ENCODE data around the gene RAE1.

Gene RAE1

DNA sequence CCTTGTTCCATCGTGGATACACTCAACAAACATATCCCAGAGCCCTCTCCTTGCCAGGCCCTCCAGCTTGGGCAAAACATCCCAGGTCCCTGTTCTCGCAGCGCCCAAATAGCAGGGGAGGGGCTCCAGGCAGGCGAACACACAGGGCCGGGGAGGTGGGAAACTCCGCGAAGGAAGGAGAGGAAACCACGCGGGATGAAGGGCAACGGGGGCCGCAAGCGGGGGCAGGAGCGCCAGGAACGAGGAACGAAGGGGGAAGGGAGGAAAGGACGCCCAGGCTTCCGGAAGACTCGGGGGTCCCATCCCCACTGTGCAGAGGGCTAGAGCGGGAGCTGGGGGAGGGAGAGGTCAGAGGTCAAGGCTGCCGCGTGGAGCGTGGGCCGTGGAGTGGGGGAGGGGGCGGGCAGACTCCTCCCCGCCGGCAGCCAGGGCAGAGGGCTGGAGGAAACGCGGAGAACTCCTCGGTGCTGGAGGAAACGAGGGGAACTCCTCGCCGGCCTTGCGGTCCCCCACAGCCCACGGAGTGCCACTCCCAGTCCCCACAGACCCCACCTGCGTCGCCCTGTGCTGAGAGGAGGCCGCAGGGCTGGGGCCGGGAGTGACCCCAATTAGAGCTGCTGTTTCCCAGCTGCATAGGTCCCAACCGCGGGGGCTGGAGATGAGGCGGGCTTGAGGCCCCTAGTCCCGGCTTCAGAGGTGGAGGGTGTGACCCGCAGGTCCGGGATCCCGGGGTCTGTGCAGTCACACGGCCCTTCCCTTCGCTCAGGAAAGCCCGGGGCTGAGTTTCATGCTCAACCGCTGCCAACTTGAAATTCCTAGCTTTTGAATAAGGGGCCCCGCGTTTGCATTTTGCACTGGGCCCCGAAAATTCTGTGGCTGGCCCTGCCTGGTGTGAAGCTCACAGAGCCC lies 38.9 kb downstream of the RAE1 start:
- DNase-seq, result no peak

DNA sequence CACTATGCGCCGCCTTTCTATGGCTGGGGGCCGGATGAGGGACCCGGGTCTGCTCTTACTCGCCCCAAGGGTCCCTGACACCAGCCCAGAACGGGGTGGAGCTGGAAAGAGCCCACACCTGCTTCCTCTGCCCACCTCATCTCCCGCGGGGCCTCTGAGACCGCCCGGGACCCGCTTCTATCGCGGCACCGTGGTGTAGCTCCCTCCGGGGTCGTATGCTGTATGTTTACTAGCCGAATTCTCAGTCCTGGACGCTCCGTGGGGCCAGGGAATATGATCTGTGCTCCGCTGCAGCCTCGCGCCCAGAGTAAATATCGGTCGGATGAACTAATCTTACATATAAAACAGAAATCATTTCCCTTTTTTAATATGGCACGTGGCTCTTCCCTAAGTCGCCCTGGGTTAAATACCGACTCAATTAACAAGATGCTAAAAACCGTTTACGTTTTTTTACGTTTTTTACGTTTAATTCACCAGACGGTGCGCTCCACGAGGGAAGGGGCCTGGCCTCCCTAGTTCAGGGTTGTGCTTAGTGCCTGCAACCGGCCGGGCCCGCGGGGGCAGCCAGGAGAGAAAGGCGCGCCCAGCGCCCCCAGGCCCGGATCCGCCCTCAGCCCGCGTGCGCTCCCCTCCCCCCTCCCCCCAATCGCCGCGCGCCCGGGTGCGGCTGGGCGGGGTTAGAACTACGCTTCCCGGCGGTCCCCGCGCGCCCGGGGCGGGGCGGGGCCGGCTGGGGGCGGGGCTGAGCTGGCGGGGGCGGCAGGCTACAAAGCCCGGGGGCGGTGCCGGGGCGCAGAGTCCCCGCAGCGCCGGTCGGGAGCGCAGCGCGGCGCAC lies 39.8 kb downstream of the RAE1 start, which contains the start of gene RBM38:
Gene RBM38, plus strand, starts transcription at position 793 of the 835 bp plus-strand sequence. CDS start 186 bp downstream, outside the sequence.
- DNase-seq, result no peak

DNA sequence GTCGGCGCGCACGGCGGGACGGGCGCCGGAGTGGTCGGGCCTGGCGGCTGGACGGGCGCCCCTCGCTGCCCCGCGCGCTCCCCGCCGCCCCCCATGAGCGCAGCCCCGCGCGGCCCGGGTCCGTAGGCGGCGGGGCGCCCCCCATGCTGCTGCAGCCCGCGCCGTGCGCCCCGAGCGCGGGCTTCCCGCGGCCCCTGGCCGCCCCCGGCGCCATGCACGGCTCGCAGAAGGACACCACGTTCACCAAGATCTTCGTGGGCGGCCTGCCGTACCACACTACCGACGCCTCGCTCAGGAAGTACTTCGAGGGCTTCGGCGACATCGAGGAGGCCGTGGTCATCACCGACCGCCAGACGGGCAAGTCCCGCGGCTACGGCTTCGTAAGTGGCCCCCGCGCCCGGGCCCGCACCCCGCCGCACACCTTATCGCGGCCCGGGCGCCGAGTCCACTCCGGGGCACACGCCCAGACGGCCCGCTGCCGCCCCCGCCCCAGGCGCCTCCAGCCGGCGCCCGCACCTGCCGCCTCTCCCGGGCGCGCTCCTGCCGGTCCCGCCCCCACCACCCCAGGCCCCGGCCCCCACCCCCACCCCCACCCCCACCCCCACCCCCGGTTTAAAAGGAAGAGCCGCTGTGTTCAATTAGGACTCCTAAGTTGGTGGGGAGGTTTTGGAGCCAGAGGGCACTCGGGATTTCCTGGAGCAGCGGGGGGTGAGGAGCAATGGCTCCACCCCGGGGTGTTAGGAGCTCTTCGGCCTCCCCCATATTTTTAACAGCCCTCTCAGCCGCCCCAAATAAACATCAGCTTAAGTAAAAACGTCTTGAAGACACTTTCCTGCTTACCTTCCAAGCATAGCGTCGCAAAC lies 40.6 kb downstream of the RAE1 start:
- DNase-seq, result no peak

DNA sequence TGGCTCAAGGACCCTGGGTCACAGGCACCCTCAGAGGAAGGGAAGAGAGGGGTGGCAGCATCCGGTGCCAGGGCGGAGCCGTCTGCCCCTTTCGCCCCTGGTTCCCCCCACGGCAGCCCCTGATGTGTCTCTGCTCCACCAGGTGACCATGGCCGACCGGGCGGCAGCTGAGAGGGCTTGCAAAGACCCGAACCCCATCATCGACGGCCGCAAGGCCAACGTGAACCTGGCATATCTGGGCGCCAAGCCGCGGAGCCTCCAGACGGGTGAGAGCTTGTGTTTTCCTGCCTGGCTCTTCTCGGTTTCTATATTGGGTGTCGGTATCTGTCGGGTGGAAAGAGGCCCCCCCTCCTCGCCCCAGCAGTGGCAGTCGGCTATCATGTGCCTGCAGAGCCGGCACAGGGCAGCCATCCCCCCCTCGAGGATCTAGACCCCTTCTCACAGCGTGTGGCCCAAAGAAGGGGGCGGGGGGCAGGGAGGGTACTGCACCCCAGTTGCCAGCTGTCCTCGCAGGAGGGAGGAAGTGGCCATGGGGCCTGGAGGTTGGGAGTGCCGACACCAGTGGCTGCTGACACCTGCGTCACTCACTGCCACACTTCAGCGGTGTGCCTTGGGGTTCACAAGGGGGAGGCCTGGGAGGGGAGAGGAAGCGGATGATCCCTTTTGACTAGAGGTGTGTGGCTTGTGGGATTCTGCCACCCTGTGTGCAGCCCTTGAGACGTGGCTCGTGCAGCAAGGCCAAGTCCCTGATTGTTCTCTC lies 41.6 kb downstream of the RAE1 start:
- DNase-seq, result no peak

DNA sequence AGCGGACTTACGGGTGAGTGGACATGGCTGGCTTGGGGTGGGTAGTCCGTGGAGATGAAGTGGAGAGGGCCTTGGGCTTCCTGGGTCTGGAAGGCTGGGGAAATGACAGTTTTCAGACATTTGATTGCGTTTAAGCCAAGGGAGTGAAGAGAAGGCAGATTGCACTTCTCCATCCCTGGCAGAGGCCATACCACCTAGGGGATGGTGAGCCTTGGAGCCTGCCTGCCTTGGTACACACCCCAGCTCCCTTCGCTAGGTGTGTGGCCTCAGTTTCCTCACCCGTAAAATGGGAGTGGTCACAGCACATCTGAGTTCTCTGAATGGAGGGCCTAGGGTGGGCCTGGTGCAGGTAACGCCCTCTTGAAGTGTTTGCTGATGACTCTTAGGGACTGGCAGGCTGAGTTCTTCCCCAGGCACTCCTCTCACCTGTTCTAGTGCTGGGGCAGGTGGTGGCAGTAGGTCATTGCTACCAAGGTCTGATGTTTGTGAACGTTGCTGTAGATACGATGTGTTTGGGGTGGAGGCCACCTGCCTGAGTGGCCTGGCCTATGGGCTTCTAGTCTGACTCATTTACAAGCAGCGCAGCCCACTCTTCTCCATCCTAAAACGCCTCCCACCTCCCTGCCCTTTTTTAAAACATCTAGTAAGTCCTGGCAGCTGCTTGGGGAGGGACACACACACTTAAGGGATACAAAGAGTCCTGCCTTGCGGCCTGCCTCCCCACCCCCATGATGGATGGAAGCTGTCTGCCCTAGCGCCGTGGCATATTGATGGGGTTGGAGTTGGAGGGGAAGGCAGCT lies 42.5 kb downstream of the RAE1 start:
- peak; percentile 16 for DNase-seq

DNA sequence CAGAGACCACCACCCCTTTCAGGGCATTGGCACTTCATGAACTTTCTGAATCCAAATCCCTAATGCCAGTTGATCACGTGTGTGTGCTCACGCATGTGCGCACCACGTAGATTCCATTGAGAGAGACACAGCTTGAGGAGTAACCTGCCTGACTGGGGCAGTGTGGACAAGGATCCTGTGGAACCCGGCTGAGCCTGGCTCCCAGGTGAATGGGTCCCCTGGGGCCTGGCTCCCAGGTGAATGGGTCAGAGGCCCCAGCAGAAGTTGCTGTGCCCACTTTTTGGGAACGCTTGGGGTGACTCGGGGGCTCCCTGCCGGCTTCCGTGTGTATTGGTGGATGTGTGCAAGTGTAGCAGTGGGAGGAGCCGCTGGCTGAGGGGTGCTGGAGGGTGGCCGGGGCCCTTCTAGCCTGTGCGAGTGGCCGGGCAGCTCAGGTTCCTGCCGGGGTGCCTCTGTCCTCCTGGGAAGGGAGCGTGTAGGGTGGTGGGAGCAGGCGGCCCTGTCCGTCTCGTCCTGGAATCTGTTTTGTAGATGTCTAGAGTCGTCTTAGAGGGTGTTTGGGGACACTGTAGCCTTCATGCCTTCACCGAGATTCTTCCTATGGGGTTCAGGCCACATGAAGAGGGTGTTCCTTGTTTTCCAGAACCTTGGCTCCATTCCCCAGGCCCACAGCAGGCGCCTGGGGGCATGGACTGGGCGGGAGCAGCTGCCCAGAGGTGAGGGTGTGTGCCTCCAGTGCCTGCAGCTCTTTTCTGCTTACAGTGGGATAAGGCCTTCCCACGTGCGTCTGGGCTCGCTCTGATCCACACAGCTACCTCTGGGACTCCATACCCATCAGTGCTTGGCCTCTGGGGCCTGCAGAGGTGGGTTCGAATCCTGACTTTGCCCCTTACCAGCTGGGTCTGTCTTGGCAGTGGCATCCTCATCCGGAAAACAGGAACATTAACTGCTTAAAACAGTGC lies 43.3 kb downstream of the RAE1 start:
- no peak for DNase-seq

DNA sequence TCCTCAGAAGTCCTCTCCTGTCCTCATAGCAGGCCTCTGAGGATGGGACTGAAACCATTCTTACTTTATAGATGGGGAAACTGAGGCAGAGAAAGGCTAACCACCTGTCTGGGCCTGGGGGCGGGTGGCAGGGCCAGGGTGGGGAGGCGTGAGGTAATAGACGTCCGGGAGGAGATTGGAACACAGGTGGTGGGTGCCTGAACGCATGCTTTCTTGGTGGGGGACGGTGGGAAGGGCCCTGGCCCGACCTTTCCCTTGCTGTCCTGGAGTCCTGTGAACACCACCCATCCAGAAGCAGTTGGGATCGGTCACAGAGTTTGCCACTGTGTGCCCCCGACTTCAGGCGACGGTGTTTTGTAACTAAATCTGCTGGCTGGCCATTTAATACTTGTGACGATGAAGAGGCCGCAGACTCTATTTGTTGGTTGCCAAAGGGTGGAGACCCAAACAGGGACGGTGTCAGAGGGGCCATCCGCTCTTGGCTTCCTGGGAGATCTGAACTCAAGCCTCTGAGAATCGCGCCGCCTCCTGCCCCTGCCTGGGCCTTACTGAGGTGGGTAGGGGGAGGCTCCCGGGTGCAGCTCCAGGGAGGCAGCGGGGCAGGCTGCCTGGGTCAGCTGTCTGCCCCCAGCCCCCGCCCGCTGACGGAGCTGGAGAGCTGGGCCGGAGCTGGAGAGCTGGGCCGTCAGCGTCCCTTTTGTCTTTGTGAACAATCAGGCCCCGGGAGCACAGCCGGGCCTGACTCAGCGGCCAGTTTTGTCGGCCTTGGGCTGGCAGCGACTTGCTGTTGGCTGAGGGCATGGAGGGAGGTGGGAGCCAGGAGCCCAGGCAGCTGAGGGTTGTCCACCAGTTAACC lies 44.3 kb downstream of the RAE1 start:
- DNase-seq, result no peak

DNA sequence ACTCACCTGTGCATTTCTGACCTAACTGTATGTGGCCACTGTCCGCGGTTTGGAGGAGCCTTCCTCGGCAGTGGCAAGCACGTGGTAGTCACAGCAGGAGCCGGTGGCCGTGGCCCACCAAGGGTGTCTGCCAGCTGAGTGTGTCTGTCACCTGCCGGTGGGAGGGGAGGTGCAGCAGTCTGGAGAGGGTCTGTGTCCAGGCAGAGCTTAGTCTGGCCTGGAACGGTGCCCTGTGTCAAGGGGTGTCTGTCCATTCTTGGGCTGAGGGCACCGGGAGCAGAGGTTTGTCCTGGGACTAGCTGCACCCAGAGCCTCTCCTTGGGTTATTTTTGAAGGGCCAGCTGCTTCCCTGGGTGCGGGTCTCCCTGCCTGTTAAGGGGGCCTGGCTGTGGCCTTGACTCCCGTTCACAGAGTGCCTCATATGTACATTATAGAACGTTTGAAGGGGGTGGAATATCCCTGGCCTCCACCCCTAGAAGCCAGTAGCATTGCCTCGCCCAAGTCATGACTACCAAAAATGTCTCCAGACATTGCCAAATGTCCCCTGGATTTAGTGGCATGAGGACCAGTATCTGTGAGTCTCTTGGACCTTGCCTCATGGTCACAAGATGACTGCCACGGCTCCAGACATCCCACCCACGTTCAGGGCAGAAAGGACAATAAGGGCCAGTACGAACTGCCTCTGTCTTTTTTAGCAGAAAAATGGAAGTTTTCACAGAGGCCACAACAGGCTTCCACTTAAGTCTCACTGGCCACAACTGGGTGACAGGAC lies 45.3 kb downstream of the RAE1 start:
- no peak for DNase-seq

DNA sequence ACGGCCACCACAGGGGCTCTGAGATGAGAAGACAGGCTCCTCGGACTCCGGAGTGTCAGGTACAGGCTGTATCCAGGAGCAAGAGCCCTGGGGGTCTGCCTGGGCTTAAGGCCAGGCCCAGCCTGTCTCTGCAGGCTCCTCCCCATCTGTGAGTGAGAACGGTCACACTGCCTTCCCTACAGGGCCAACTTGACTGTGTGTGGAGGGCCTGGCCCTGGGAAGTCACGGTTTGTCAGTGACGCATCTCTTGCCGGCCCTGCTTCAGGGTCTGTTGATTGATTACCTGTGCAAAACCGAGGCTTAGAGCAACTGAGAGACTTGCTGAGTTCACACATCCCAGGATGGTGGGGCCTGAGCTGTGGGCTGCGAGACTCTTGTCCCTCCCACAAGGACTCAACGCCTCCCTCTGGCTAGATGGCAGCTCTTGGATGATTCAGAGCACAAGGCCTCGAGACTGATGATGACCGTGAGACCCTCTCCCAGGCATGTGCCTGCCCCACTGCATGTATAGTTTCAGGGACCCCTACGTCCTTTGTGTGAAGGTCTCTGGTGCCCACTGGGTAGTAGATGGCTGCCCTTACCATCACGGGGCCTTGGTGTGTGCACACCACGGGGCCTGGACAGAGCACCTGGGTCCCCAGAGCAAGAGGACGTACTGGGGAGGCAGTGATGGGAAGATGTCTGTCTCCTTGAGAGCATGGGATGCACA lies 46.1 kb downstream of the RAE1 start:
- no peak for DNase-seq

DNA sequence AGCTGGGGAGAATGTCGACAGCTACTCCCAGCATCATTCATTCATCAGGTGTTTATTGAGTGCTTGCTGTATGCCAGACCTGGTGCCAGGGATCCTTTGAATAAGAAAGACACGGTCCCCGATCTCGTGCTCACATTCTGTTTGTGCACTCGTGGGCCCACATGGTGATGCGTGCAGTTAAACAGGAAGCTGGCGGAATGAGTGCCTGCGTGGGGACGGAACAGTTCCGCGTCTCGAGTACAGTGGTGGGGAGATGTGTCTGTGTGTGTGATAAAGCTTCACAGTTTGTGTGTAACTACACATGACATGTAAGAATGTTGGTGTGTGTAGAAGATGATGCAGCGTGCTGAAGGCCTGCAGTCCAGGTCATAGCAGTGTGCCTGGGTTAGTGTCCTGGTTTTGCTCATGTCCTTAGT lies 46.6 kb downstream of the RAE1 start:
- no peak for DNase-seq

DNA sequence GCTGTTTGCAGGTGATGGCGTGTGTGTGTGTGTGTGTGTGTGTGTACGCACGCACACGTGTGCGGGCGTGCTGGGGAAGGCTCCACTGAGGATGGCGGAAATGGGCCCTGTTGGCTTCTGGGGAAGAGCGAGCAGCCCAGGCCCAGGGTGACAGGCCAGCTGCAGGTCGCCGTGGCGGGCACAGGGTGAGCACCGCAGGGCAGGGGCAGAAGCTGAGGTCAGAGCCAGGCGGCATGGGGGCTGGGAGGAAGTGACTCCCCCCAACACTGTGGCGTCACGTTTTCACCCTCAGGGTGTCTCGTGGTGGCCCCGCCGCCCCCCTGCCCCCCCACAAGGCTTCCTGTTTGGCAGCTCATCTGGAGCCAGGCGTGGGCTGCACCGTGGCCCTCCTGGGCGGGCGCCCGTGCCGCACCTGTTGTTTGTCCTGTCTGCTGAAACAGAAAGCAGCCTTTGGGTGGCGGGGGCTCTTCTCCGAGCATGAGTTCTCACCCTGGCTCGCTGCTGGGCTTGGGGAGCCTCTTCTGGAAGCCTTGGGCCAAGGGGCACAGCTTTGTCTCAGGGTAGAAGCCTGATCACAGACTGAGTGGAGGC lies 47.3 kb downstream of the RAE1 start:
- no peak for DNase-seq

DNA sequence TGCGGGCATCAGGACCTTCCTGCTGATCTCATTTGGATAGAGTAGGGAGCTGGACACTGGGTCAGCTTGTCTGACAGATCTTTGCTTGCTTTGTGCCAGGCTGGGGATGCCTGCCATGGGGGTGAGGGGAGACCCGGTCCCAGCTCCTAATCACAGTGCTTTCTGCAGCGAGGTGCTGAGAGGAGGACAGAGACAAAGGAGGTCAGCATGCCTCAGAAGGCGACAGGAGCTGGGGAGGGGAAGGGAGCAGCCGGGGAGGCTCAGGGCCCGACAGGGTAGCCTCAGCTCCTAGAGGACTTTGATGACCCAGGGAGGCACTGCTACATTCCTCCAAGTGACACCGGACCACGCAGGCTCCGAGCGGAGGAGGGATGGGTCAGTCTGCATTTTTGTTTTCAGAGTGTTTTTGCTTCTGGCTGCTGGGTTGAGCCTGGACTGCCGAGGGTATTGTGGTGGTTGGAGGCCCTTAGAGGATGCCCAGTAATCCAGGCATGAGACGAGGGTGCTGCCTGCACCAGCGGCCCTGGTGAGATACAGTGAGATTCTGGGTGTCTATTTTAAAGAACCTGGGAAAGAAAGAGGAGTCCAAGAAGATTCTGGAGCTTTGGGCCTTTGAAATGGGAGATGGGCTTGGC lies 48.0 kb downstream of the RAE1 start:
- DNase-seq, result no peak

DNA sequence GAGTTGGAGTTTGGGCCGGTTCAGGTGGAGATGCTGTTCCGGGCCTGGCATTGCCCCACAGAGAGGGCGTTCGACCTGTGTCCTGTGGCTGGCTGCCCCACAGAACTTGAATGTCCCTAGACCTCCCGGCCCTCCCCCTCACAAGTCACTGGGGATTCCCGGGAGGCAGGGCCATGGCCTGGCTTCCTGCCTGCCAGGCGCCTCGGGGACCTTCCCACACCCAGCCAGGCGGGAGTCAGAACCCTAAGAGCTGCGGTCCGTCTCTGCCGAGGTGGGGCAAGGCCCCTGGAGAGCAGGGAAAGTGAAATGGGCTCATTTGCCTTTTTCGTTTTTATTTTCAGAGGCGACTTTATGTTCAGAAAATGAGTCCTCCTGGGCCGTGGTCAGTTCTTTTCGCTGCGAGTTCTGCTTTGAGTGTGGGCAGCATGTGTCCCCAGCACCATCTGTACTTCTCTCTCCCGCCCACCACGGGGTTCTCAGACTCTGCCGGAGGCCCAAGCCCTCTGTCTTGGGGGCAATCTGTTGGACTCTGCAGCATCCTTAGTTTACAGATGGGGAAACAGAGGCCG lies 48.6 kb downstream of the RAE1 start:
- no peak for DNase-seq

DNA sequence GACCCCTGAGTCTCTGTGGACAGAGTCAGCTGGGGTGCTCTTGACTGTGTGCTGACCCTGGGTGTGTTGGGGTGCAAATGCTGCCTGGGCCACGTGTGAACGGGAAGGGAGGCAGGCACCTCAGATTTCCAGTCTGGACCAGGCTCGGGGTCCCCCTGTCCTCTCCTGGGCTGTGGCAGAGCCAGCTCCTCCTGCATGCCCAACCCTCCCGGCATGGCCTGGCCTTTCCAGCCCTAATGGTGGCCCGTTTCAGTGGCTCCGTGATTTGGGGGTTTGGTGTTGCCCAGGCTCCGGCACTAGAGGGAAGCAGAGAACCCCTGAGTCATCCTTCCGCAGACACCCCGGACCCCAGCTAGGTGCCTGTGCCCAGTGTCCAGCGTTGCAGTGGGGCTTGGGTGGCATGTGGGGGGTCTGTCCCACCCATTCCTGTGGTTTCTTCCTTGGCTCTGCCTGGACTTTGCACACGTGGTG lies 49.2 kb downstream of the RAE1 start:
- DNase-seq, result no peak

DNA sequence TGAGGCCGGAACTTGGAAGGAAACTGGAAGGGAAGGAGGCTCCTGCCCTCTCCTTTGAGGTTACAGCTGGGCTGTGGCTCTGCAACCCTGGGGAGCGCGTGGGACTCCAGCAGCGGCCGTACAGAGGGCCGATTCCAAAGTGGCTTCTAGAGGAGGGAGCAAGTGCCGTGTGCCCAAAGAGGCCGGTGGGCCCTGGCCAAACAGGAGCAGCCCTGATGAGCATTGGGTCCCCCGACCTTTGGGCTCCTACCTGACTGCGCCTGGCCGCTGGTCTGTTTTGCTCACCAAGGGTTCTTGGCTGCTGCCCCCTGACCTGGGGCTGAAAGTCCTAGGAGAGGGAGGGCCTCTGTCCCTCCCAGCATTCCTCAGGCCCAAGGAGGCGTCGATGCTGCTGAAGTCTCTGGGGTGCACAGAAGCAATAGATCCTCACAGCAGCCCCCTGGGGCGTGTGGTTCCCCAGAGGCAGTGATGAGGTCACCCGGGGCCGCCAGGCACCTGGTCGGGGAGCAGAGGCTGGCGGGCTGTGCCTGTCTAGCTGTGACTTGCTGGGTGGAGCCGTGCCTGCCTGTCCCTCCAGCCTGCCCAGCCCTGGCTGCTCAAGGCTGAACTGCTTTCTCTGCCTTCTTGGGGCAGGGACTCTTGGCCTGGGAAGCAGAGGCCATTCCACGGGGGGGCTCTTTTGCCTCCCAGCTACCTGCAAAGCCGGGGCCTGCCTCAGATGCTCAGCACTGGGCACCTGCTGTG lies 49.9 kb downstream of the RAE1 start:
- DNase-seq, result no peak
